Keratinocyte (primary cell): ENCODE data around the gene PRPF8. TPM values are rescaled to one million over a fixed set of nuclear protein-coding genes. Genes with fewer than 3 reads are reported as not detected.

Experiments used
- DNase-seq: peaks from one replicate; pipeline ENCODE4 v3.0.0-alpha.2; 2011; ENCODE audit warnings: low read depth, missing footprints, low spot score
- FAIRE-seq: peaks from 2 replicates; lab custom pipeline; 2011; peaks lifted over from hg19 to GRCh38; lab: Jason Lieb, UNC
- H2AFZ ChIP-seq: 2 replicates; pipeline ENCODE4 v1.6.0; 2012; ENCODE audit warnings: low read length, control low read depth, inconsistent platforms; ENCODE audit not compliant: control insufficient read depth
- H3K27ac ChIP-seq: 2 replicates; pipeline ENCODE4 v1.5.1; 2011; ENCODE audit warnings: low read length; ENCODE audit not compliant: control insufficient read depth, insufficient read depth
- H3K27me3 ChIP-seq: 3 replicates; pipeline ENCODE4 v1.6.0; 2011; ENCODE audit warnings: low read length; ENCODE audit not compliant: control insufficient read depth, insufficient read depth; ENCODE audit errors: extremely low read depth
- H3K36me3 ChIP-seq, 2 experiments: 2 replicates in 1 of 2; 3 replicates in 1 of 2; pipeline ENCODE4 v1.5.1; 2011; ENCODE audit warnings: low read length in 2 of 2, mild to moderate bottlenecking in 1 of 2; ENCODE audit not compliant: control insufficient read depth in 2 of 2, insufficient read depth in 2 of 2; ENCODE audit errors: extremely low read depth in 1 of 2
- H3K4me1 ChIP-seq: 3 replicates; pipeline ENCODE4 v1.5.1; 2011; ENCODE audit warnings: low read length; ENCODE audit not compliant: control insufficient read depth, insufficient read depth; ENCODE audit errors: extremely low read depth
- H3K4me2 ChIP-seq: 3 replicates; pipeline ENCODE4 v1.6.0; 2011; ENCODE audit warnings: low read depth, low read length; ENCODE audit not compliant: control insufficient read depth, insufficient read depth; ENCODE audit errors: extremely low read depth
- H3K4me3 ChIP-seq, 3 experiments: fragments of 200-600 bp in 1 of 3; sonication (generic) in 1 of 3; 2 replicates in 2 of 3; 3 replicates in 1 of 3; pipeline ENCODE4 v1.5.1; 2011 to 2016; ENCODE audit warnings: low read length in 3 of 3, mild to moderate bottlenecking in 3 of 3, control low read depth in 2 of 3, inconsistent platforms in 1 of 3, low read depth in 1 of 3, mixed read lengths in 1 of 3, mixed run types in 1 of 3, moderate library complexity in 1 of 3; ENCODE audit not compliant: control insufficient read depth in 2 of 3, insufficient read depth in 2 of 3; ENCODE audit errors: extremely low read depth in 1 of 3
- H3K79me2 ChIP-seq: 2 replicates; pipeline ENCODE4 v1.6.0; 2012; ENCODE audit warnings: low read length; ENCODE audit not compliant: control insufficient read depth, insufficient read depth
- H3K9ac ChIP-seq: 3 replicates; pipeline ENCODE4 v1.6.0; 2011; ENCODE audit warnings: low read length; ENCODE audit not compliant: control insufficient read depth, insufficient read depth; ENCODE audit errors: extremely low read depth
- H3K9me1 ChIP-seq: 3 replicates; pipeline ENCODE4 v1.6.0; 2011; ENCODE audit warnings: low read length; ENCODE audit not compliant: control insufficient read depth, insufficient read depth; ENCODE audit errors: extremely low read depth
- H3K9me3 ChIP-seq: 2 replicates; pipeline ENCODE4 v1.5.1; 2012; ENCODE audit warnings: low read depth, low read length; ENCODE audit not compliant: control insufficient read depth
- H4K20me1 ChIP-seq: 3 replicates; pipeline ENCODE4 v1.6.0; 2011; ENCODE audit warnings: low read length; ENCODE audit not compliant: control insufficient read depth, insufficient read depth; ENCODE audit errors: extremely low read depth
- EZH2 ChIP-seq: IDR thresholded peaks from one replicate; pipeline ENCODE4 v1.6.1; 2012; ENCODE audit warnings: inconsistent platforms, mild to moderate bottlenecking, low read length, moderate library complexity
- dilution Hi-C: fragments of 300-500 bp; cut with MboI; formaldehyde crosslinking; loops from one replicate; pipeline ENCODE4 v1.7.0; 2020; ENCODE audit warnings: low sequenced_read_pairs; ENCODE audit not compliant: extremely low pct_ligation_motif_present
- polyA plus RNA-seq, 5 experiments: library from polyadenylated mRNA; depleted of rRNA in 3 of 5; stranded (reverse) in 3 of 5; stranded (forward) in 1 of 5; unstranded in 1 of 5; fragments of >200 nt; gene quantifications; 1 replicate in 1 of 5; 2 replicates in 3 of 5; 3 replicates in 1 of 5; pipeline versions ENCODE4 v1.2.1 to v1.2.3, GENCODE V29; 2011 to 2012; ENCODE audit warnings: missing spikeins in 2 of 5, low read depth in 1 of 5, low replicate concordance in 1 of 5
- TF ChIP-seq, protein P1 (sequence below), 3 experiments: IDR thresholded peaks in 1 of 3; conservative IDR thresholded peaks in 1 of 3; optimal IDR thresholded peaks in 1 of 3; 2 replicates in 2 of 3; 3 replicates in 1 of 3; pipeline versions ENCODE3 to v1.5.1; 2011; ENCODE audit warnings: low read length in 3 of 3, mild to moderate bottlenecking in 3 of 3, moderate library complexity in 2 of 3, control low read depth in 1 of 3, inconsistent platforms in 1 of 3; ENCODE audit not compliant: insufficient read depth in 2 of 3; ENCODE audit errors: extremely low read depth in 1 of 3

The PRPF8 gene
- polyA plus RNA-seq, 1 donor (not counting 4 experiments of a cell fraction or from before 2014, with no cell fraction given), result 97.5 TPM

DNA sequence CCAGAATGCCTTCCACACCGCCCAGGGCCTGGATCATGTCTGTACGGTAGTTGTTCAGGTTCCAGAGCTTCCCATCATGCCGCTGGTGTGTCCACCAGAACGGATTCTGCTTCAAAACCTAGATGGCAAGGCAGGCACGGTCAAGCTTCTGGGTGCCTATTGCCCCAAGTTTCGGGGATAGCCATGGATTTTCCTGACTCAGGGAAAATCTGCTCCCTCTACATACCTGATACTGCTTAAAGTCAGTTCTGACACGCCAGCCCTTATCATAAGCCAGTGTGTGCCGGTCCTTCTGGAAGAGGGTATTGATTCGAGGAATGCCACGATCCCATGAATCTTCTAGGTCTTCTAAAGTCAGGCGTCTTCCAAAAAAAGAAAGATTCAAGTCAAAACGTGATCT lies 23.6 kb downstream of the PRPF8 start:
- dilution Hi-C loops, result no loop called here
- peaks cover 5% of the 10 kb centered on the region for H3K79me2 ChIP-seq

DNA sequence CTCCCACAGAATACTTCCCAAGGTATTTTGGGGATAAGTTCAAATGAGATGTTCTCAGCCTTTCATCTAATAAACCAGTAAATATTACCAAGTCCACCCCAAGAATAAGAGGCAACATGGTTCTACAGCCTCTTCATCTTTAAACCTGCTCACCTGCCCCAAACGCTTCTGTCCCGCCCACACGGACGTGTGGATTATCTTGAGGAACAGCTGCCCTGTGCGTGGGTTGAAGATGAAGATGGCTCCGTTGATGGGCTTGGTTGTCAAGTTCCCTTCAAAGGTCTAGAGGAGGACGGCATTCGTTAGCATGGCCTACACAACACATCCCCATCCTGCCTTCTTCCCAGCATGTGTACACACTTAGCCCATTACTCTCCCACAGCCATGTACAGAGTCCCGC lies 26.6 kb downstream of the PRPF8 start:
- TF ChIP-seq EZH2, result no peak
- TF ChIP-seq, protein P1, sequence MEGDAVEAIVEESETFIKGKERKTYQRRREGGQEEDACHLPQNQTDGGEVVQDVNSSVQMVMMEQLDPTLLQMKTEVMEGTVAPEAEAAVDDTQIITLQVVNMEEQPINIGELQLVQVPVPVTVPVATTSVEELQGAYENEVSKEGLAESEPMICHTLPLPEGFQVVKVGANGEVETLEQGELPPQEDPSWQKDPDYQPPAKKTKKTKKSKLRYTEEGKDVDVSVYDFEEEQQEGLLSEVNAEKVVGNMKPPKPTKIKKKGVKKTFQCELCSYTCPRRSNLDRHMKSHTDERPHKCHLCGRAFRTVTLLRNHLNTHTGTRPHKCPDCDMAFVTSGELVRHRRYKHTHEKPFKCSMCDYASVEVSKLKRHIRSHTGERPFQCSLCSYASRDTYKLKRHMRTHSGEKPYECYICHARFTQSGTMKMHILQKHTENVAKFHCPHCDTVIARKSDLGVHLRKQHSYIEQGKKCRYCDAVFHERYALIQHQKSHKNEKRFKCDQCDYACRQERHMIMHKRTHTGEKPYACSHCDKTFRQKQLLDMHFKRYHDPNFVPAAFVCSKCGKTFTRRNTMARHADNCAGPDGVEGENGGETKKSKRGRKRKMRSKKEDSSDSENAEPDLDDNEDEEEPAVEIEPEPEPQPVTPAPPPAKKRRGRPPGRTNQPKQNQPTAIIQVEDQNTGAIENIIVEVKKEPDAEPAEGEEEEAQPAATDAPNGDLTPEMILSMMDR (optimal IDR thresholded peaks at IDR 0.05 in 1 of 3, IDR thresholded peaks at IDR 0.05 in 1 of 3, conservative IDR thresholded peaks at IDR 0.05 in 1 of 3; ENCODE audit: extremely low read depth in 1 of 3, insufficient read depth in 2 of 3, low read length in 3 of 3), result no peak
- Histone ChIP-seq H3K27me3 (no peaks in the 10 kb centered on the region), H3K4me1 (no peaks in the 10 kb centered on the region), H3K36me3 (peaks cover 56 to 64% of the 10 kb centered on the region in 2 experiments), H3K4me3 (no peak overlapping the region), H2AFZ (no peak overlapping the region), H3K4me2 (no peak overlapping the region), H4K20me1 (peaks cover 3% of the 10 kb centered on the region), H3K79me2 (peaks cover 2% of the 10 kb centered on the region), H3K27ac (no peak overlapping the region), H3K9me1 (no peaks in the 10 kb centered on the region), H3K9me3 (no peaks in the 10 kb centered on the region), H3K9ac (no peak overlapping the region)
- dilution Hi-C loops, result no loop called here
- no peak for DNase-seq
- no peak for FAIRE-seq

More for the DNA sequence above, 23.6 kb downstream of the PRPF8 start:
- TF ChIP-seq, protein P1 (optimal IDR thresholded peaks at IDR 0.05 in 1 of 3, IDR thresholded peaks at IDR 0.05 in 1 of 3, conservative IDR thresholded peaks at IDR 0.05 in 1 of 3; ENCODE audit: extremely low read depth in 1 of 3, insufficient read depth in 2 of 3, low read length in 3 of 3), result no peak
- TF ChIP-seq EZH2, result no peak
- Histone ChIP-seq H3K9ac (no peak overlapping the region), H3K4me3 (no peak overlapping the region), H4K20me1 (peaks cover 3% of the 10 kb centered on the region), H3K9me3 (no peaks in the 10 kb centered on the region), H2AFZ (no peak overlapping the region), H3K4me2 (no peak overlapping the region), H3K9me1 (no peaks in the 10 kb centered on the region), H3K4me1 (no peaks in the 10 kb centered on the region), H3K27me3 (no peaks in the 10 kb centered on the region), H3K36me3 (peaks cover 43 to 52% of the 10 kb centered on the region in 2 experiments), H3K27ac (no peak overlapping the region)
- DNase-seq (no peak), FAIRE-seq (no peak)
